Type B pancreatic cell (in vitro differentiated cells): ENCODE measurements around the gene CBX6. TPM values are rescaled to one million over a fixed set of nuclear protein-coding genes. Genes with fewer than 3 reads are reported as not detected.

Experiments
- DNase-seq: peaks from one replicate; pipeline ENCODE4 v3.0.0; 2021; ENCODE audit warnings: mixed read lengths; ENCODE audit not compliant: unreplicated experiment; ENCODE audit errors: extremely low spot score
- H3K27ac Mint-ChIP-seq: 2 replicates; pipeline ENCODE4 v1.8.0; 2021; ENCODE audit warnings: mild to moderate bottlenecking, mixed read lengths
- H3K27me3 Mint-ChIP-seq: 2 replicates; pipeline ENCODE4 v1.8.0; 2021; ENCODE audit warnings: mixed read lengths
- H3K36me3 Mint-ChIP-seq: 2 replicates; pipeline ENCODE4 v1.8.0; 2021; ENCODE audit warnings: mixed read lengths
- H3K4me1 Mint-ChIP-seq: one replicate; pipeline ENCODE4 v1.8.0; 2021; ENCODE audit warnings: mixed read lengths; ENCODE audit not compliant: unreplicated experiment
- H3K4me3 Mint-ChIP-seq: 2 replicates; pipeline ENCODE4 v1.8.0; 2021; ENCODE audit warnings: mild to moderate bottlenecking, mixed read lengths
- H3K9me3 Mint-ChIP-seq: 2 replicates; pipeline ENCODE4 v1.8.0; 2021; ENCODE audit warnings: mixed read lengths
- CTCF ChIP-seq: fragments of 200-600 bp; sonication (generic); conservative IDR thresholded peaks from 2 replicates; pipeline ENCODE4 v1.5.0; 2021; ENCODE audit warnings: antibody characterized with exemption, mild to moderate bottlenecking
- total RNA-seq: library from RNA; stranded (reverse); gene quantifications from 2 replicates; pipeline ENCODE4 v1.2.1, GENCODE V29; 2021; ENCODE audit warnings: low replicate concordance

The CBX6 gene
- total RNA-seq, 1 donor from 2014 or later, result 93.5 TPM

- Mint-ChIP-seq H3K36me3 (no peaks in the 10 kb centered on the region), H3K27me3 (peaks cover 75% of the 10 kb centered on the region), H3K9me3 (no peaks in the 10 kb centered on the region), H3K4me1 (peaks cover 4% of the 10 kb centered on the region), H3K27ac (no peak overlapping the region), H3K4me3 (no peak overlapping the region)
- no peak for TF ChIP-seq CTCF
- DNase-seq, result no peak
Observed at GRCh38 chr22:38850399-38850798, 21.6 kb downstream of the CBX6 start.

- H3K9me3 Mint-ChIP-seq, result no peaks in the 10 kb centered on the region
- H3K4me3 Mint-ChIP-seq, result no peak overlapping the region
- DNase-seq, result no peak
- no peaks in the 10 kb centered on the region for H3K36me3 Mint-ChIP-seq
- no peak for TF ChIP-seq CTCF
- no peak overlapping the region for H3K27ac Mint-ChIP-seq
- peaks cover 81% of the 10 kb centered on the region for H3K27me3 Mint-ChIP-seq
- H3K4me1 Mint-ChIP-seq, result peaks cover 4% of the 10 kb centered on the region
Observed at GRCh38 chr22:38849811-38850210, 22.2 kb downstream of the CBX6 start.

GRCh38 chr22:38846412-38846811 lies 25.6 kb downstream of the CBX6 start:
- H3K36me3 Mint-ChIP-seq, result no peaks in the 10 kb centered on the region
- H3K9me3 Mint-ChIP-seq, result no peaks in the 10 kb centered on the region
- no peaks in the 10 kb centered on the region for H3K4me1 Mint-ChIP-seq
- DNase-seq, result no peak
- H3K27ac Mint-ChIP-seq, result no peak overlapping the region
- H3K4me3 Mint-ChIP-seq, result no peak overlapping the region
- peaks cover 81% of the 10 kb centered on the region for H3K27me3 Mint-ChIP-seq
- no peak for TF ChIP-seq CTCF

GRCh38 chr22:38845004-38845740 lies 26.8 kb downstream of the CBX6 start:
- Mint-ChIP-seq H3K9me3 (no peaks in the 10 kb centered on the region), H3K4me1 (no peaks in the 10 kb centered on the region), H3K36me3 (no peaks in the 10 kb centered on the region), H3K4me3 (peak overlapping the region; percentile 73), H3K27ac (no peak overlapping the region), H3K27me3 (peaks cover 81% of the 10 kb centered on the region)
- no peak for DNase-seq
- no peak for TF ChIP-seq CTCF

- peaks cover 83% of the 10 kb centered on the region for H3K27me3 Mint-ChIP-seq
- H3K4me3 Mint-ChIP-seq, result peak overlapping the region; percentile 73
- no peak for TF ChIP-seq CTCF
- DNase-seq, result no peak
- H3K27ac Mint-ChIP-seq, result peak overlapping the region; percentile 69
- no peaks in the 10 kb centered on the region for H3K36me3 Mint-ChIP-seq
- no peaks in the 10 kb centered on the region for H3K9me3 Mint-ChIP-seq
- no peaks in the 10 kb centered on the region for H3K4me1 Mint-ChIP-seq
Observed at GRCh38 chr22:38844315-38845003, 27.6 kb downstream of the CBX6 start.
